NCI-H1105 (cell line): ENCODE data around the gene PLEKHA4.
A peak's percentile ranks its signal among the peaks of the same experiment; 100 is the strongest.
"Not testable (repeated sequence)": the region's sequence is repeated elsewhere in the genome, so short reads cannot be mapped to it uniquely, and the experiment has no call there.

ENCODE experiments used
- DNase-seq: peaks from one replicate; lab custom pipeline; 2025; lab: John Stamatoyannopoulos, UW

Gene PLEKHA4

DNA sequence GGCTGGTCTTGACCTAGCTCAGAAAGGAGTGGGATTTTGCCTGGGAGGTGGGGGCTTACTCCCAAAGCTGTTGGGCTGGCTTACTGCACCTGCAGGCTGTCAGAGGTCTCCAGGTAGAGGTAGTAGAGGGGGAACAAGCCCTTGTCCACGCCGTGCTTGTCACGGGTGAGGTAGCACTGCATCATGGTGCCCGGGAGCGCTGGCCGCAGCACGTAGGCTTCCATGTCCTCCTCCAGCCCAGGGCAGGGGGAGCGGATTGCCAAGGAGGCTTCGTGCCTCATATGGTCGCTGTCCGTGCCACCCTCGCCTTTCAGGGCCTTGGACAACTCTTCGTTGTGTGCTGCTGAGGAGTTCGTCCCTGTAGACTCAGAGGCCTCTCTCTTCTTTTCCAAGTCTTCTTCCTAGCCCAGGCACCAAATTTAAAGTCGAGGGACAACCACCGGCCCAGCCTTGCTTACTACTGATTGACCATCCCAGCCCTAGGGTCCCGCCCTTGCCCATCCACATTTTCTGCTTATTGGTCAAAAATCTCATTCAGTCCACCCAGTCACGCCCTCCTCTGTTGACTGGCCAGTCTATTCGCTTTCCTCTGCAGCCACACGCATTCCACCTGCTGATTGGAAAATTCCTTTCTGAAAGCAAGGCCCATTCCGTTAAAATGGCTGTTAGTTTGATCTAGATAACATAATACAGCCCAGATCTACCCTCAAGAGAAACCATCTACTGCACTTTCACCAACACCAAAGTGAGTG lies 19.6 kb upstream of the PLEKHA4 start:
- DNase-seq = no peak

- no peak for DNase-seq
These were observed 15.3 kb upstream of the PLEKHA4 start for GRCh38 chr19:48883726-48884125.

GRCh38 chr19:48881741-48882657 lies 13.6 kb upstream of the PLEKHA4 start:
- no peak for DNase-seq

GRCh38 chr19:48879696-48880095 lies 11.3 kb upstream of the PLEKHA4 start:
- not testable (repeated sequence) for DNase-seq

GRCh38 chr19:48879025-48879637 lies 10.7 kb upstream of the PLEKHA4 start:
- no peak for DNase-seq

GRCh38 chr19:48878196-48879024 lies 10.0 kb upstream of the PLEKHA4 start:
- no peak for DNase-seq

- DNase-seq = no peak
These were observed 9.4 kb upstream of the PLEKHA4 start for GRCh38 chr19:48877855-48878195.

- DNase-seq = not testable (repeated sequence)
These were observed 7.9 kb upstream of the PLEKHA4 start for GRCh38 chr19:48876043-48876981.

DNA sequence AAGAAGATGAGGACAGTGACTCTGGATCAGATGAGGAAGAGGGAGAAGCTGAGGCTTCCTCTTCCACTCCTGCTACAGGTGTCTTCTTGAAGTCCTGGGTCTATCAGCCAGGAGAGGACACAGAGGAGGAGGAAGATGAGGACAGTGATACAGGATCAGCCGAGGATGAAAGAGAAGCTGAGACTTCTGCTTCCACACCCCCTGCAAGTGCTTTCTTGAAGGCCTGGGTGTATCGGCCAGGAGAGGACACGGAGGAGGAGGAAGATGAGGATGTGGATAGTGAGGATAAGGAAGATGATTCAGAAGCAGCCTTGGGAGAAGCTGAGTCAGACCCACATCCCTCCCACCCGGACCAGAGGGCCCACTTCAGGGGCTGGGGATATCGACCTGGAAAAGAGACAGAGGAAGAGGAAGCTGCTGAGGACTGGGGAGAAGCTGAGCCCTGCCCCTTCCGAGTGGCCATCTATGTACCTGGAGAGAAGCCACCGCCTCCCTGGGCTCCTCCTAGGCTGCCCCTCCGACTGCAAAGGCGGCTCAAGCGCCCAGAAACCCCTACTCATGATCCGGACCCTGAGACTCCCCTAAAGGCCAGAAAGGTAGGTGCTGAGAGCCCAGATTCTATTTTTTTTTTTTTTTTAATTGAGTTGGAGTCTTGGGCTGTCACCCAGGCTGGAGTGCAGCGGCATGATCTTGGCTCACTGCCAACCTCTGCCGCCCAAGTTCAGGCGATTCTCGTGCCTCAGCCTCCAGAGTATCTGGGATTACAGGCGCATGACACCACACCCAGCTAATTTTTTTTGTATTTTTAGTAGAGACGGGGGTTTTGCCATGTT lies 6.1 kb upstream of the PLEKHA4 start:
- DNase-seq = peak; percentile 62

DNA sequence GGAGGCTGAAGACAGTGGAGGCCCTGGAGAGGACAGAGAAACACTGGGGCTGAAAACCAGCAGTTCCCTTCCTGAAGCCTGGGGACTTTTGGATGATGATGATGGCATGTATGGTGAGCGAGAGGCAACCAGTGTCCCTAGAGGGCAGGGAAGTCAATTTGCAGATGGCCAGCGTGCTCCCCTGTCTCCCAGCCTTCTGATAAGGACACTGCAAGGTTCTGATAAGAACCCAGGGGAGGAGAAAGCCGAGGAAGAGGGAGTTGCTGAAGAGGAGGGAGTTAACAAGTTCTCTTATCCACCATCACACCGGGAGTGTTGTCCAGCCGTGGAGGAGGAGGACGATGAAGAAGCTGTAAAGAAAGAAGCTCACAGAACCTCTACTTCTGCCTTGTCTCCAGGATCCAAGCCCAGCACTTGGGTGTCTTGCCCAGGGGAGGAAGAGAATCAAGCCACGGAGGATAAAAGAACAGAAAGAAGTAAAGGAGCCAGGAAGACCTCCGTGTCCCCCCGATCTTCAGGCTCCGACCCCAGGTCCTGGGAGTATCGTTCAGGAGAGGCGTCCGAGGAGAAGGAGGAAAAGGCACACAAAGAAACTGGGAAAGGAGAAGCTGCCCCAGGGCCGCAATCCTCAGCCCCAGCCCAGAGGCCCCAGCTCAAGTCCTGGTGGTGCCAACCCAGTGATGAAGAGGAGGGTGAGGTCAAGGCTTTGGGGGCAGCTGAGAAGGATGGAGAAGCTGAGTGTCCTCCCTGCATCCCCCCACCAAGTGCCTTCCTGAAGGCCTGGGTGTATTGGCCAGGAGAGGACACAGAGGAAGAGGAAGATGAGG lies 5.3 kb upstream of the PLEKHA4 start:
- DNase-seq = no peak

- peak; percentile 33 for DNase-seq
These were observed 4.6 kb upstream of the PLEKHA4 start for GRCh38 chr19:48872884-48873475.

- peak; percentile 95 for DNase-seq
These were observed 3.9 kb upstream of the PLEKHA4 start, which contains the start of gene PPP1R15A for GRCh38 chr19:48872182-48872883. TSS of gene PPP1R15A (plus strand) at chr19:48872421. CDS start at chr19:48873234, 813 bp downstream.

- not testable (repeated sequence) for DNase-seq
These were observed 3.2 kb upstream of the PLEKHA4 start for GRCh38 chr19:48871471-48872181.

DNA sequence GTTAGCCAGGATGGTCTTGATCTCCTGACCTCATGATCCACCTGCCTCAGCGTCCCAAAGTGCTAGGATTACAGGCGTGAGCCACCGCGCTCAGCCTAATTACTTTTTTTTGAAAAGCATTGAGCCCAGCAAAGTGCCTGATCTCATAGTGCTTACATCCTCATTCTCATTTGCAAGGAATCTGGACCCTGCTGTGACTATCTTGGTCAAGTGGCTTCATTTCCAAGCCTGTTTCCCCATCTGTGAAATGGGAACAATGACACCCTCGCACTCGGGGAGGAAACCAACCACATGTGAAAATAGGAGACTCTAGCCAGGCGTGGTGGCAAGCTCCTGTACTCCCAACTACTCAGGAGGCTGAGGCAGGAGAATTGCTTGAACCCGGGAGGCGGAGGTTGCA lies 1.6 kb upstream of the PLEKHA4 start:
- no peak for DNase-seq

DNA sequence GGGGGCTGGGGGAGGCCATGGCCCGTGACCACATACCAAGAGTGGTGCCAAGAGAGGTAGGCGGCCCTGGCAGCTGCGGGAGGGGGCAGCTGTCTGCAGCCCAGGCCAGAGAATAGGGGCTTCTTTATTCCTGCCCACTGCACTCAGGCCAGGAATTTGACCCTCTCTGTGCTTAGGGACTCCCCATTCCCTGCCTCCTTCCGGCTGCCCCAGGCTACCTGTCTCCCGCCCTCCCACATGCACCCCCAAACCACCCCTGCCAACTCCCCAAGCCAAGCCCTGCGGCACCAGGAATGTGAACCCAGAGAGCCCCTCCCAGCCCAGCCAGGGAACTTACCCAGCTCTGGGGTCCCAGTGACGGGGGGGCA lies 687 bp downstream of the PLEKHA4 start:
- no peak for DNase-seq

DNA sequence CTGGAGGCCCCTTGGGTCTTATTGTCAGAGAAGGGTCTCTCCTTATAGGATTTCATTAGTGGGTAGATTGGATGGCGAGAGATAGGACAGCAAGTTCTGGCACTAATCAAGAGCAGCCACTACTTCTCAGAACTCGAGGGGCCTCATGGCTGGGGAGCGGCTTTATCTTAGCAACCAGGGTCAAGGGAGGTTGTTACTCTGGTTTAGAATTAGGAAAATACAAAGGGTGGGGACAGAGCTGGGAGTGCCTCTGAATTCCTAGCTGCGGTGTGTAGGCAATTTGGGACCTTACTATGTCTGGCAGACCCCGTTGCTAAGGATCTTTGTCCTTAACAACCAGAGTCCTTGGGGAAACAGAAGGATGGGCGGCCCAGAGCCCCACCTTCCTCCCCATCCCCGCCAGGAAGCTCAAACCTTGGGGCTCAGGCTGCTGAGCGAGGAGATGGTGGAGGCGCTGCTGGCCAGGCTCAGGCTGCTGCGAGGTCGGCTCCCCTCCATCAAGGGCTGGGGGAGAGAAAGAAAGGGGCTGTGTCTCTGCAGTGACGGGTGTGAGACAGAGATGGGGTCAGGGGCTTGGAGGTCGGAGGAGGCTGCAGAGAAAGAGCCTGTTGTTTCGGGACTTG lies 1.2 kb downstream of the PLEKHA4 start:
- no peak for DNase-seq

GRCh38 chr19:48866692-48867091 lies 1.7 kb downstream of the PLEKHA4 start:
- DNase-seq = no peak
